Eye (tissue), 1 donor: Measurements from ENCODE around the gene TRAPPC6A.
A peak's percentile ranks its signal among the peaks of the same experiment; 100 is the strongest.

Experiments used
- DNase-seq: peaks from one replicate; pipeline ENCODE4 v3.0.0-alpha.2; 2015

Gene TRAPPC6A

DNA sequence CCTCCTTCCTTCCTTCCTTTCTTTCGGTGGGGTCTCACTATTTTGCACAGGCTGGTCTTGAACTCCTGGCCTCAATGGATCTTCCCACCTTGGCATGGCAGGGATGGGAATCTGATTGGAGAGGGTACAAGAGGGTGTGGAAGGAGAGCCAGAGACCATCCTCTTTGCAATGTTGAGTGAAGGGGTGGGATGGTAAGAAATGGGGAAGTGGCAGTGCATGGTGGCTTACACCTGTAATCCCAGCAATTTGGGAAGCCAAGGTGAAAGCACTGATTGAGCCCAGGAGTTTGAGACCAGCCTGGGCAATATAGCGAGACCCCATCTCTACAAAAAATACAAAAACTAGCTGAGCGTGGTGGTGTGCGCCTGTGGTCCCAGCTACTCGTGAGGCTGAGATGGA lies 6.1 kb upstream of the TRAPPC6A start:
- DNase-seq: no peak

DNA sequence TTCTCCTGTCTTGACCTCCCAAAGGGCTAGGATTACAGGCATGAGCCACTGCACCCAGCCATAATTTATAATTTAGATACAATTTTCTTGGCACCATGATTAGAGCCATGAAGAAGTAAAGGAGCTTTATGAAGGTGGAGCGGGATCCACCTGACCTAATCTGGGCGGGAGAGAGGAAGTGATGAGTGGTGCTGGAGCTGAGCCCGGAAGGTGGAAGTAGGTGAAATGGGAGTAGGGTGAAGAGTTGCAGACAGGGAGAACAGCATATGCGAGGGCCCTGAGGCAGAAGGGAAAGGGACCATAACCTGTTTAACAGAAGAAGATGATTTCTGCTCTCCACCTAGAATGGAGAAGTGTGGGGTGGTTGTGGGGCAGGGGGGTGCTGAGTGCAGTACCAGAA lies 4.7 kb upstream of the TRAPPC6A start:
- no peak for DNase-seq

DNA sequence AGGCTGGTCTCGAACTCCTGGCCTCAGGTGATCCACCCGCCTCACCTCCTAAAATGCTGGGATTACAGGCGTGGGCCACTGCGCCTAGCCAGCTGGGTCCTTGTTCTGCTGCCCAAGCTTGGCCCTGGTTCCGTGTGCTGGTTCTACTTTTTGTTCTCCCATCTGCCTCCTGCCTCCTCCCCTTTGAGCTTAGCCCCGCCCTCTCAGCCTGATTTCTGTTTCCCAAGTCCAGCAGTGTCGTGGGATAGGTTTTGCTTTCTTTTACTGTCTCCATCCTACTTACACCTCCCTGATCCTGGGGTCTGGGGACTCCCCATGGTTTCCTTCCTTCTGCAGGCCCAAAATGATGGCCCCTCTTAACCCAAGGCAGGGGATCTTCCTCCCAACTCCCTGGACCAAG lies 2.9 kb upstream of the TRAPPC6A start:
- no peak for DNase-seq

DNA sequence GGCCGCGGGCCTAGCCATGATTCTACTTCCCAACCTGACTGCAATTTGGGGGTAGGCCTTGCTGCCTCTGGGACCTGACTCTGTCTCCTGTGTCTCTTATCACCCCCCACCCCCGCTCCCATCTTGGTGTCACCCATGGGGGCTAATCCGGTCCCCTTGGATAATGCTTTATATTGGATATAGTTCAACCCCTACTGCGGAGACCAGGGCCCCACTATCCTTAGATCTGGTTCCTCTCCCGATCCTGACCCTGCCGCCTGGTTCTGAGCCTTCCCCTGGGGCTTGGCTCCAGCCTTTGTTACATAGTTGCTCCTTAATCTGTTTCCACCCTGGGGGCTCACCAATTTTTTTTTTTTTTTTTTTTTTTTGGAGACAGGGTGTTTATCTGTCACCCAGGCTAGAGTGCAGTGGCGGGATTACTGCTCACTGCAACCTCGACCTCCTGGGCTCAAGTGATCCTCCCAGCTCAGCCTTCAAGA lies 1.9 kb upstream of the TRAPPC6A start:
- no peak for DNase-seq

DNA sequence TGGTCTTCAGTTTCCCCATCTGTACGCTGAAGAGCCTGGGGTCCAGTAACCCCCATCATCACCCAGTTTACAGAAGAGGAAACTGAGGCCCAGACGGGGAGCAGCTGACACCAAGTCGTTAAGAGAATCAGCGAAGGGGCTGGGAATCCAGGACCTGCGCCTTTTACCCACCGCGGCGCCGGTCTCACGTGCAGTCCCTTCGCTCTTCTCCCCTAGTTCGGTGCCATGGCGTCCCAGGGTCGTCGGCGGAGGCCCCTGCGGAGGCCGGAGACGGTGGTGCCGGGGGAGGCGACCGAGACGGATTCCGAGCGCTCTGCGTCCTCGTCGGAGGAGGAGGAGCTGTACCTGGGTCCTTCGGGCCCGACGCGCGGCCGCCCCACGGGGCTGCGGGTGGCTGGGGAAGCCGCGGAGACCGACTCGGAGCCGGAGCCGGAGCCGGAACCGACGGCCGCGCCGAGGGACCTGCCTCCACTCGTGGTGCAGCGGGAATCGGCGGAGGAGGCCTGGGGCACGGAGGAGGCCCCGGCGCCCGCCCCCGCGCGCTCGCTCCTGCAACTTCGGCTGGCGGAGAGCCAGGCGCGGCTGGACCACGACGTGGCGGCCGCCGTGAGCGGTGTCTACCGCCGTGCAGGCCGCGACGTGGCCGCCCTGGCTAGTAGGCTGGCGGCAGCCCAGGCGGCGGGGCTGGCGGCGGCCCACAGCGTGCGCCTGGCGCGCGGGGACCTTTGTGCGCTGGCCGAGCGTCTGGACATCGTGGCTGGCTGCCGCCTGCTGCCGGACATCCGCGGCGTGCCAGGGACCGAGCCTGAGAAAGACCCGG lies 1.2 kb upstream of the TRAPPC6A start:
- DNase-seq: no peak

DNA sequence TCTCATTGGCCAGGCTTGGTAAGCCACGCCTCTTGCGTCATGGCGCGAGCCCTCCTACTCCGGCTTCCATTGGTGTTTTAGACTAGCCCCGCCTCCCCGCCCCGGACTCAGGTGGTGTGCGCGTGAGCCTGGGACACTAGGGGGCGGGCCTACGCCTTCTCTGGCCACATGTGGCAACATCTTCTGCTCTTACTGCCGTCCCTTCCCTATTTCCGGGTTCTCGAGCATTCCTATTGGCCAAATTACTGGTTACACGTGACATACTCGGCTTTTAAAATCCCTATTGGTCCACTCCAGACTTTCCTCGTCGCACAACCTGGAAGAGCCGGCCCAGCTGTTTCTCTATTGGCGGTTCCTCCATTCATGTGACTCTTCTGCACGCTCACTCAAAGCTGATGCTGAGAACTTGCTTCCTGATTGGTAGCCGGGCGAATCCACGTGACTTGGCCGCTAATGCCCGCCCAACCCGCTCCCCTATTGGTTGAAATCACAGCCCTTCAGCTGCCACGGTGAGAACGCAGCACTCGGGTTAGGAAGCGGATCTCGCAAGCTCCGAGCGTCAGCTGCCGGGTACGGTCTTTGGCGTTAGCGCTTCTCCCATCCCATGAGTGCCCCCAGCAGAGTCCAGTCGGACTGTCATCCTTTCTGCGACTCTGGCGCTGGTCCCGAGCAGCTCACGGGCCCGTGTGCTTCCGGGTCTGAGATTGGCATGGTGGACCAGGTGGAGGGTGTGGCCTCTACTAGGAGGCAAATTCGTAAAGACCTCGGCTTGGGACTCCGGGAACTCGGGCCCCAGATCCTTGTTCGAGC lies 430 bp upstream of the TRAPPC6A start, which contains the start of gene BLOC1S3:
Gene BLOC1S3 (plus strand): TSS at position 523 of the 810 bp plus-strand sequence. CDS start 513 bp downstream, outside the sequence.
- DNase-seq: peak; percentile 100

DNA sequence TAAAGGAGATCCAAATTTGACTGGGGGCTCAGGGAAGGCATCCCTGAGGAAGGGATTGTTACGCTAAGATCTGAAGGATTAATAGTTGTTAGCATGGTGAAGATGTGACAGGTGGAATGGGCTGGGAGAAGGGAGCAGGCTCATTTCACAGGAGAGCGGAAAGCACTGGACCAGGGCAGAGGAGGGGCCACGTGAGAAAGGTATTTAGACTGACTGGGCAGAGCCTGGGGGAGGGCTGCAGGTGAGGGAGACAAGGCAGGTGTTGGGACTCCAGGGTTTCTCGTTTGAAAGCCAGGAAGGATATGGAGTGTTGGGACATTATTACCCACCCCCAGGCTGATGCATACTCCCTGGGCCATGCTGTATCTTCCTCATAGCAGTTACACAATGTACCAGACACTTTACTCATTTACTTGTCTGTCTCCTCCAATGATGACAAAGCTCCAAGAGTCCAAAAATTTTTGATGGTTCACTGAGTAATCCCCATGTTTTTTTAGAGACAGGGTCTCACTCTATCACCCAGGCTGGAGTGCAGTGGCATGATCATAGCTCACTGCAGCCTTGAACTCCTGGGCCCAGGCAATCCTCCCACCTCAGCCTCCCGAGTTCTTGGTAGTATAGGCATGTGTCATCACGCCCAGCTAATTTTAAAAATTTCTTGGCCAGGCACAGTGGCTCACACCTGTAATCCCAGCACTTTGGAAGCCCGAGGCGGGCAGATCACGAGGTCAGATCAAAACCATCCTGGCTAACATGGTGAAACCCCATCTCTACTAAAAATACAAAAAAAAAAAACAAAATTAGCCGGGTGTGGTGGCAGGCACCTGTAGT lies 2.3 kb downstream of the TRAPPC6A start:
- DNase-seq: no peak

DNA sequence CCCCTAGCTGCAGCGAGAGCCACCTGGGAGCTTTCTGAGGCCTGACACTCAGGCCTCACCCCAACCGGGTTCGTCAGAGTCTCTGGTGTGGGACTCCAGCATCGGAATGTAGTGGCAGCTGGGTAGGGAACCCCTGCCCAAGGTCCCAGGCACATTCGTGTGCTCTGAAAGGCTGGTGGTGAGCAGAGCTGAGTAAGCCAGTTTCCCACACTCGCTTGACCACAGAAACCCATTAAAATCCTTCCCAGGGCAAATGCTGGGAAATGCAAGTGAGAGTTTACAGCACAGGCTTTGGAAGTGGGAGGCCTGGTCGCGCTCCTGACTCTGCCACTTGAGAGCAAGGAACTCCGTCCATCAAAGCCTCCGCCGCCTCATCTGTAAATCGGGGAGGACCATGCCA lies 4.2 kb downstream of the TRAPPC6A start:
- no peak for DNase-seq

DNA sequence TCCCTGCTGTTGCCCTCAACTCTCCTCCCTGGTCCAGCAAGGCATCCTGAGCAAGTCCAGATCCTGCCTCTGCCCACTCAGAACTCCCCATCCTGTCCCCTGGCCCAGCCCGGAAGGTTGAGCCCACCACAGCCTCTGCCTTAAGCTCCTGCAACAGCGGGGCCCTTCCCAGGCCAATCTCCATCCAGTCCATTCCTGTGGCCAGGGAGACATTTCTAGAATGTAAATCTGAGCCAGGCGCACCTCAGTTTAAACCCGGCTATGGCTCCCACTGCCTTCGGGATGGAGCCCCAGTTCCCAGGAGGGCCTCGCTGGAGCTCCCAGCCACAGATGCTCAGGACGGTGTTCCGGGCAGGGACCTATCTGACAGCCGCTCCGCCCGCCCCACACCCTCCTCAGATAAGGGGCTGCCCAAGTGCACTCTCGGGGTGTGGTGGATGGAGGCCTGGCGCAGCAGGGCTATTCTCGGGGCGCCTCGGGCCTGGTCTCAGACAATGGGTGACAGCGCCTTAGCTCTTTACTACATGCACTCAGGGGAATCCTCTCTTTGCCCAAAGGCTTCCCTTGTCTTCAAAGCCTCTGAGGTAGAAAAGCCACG lies 5.3 kb downstream of the TRAPPC6A start:
- no peak for DNase-seq

DNA sequence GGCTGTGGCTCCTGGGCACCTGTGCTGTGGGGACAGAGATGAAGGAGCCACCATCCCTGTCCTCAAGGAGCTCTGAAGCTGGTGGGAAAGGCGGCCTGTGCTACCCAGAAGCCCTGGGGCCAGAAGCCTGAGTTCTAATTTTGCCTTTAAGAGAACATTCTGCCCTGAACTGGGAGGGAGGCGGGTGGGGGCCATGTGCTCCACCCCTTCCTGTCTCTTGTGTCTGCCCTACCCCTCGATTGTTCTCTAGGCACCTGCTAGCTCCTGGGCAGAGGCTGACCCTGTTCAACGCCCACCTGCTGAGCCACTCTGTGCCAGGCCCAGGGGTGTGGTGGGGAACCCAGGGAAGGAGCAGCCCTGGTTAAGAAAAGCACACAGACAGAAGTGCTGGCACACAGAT lies 5.9 kb downstream of the TRAPPC6A start:
- no peak for DNase-seq

DNA sequence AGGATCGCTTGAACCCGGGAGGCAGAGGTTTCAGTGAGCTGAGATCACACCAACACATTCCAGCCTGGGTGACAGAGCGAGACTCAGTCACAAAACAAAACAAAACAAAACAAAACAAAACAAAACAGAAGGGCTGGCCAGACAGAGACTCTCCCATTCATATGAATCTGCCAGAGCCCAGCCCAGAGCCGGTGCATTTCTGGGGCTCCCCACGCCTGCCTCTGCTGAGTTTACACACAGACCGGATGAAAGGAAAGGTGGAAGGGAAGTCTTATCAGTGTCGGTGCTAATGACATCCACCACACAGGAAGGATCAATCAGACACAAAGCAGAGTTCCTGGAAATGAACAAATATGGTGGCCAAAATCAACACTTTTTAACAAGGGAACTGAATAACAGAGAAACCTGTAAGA lies 6.8 kb downstream of the TRAPPC6A start:
- DNase-seq: no peak

DNA sequence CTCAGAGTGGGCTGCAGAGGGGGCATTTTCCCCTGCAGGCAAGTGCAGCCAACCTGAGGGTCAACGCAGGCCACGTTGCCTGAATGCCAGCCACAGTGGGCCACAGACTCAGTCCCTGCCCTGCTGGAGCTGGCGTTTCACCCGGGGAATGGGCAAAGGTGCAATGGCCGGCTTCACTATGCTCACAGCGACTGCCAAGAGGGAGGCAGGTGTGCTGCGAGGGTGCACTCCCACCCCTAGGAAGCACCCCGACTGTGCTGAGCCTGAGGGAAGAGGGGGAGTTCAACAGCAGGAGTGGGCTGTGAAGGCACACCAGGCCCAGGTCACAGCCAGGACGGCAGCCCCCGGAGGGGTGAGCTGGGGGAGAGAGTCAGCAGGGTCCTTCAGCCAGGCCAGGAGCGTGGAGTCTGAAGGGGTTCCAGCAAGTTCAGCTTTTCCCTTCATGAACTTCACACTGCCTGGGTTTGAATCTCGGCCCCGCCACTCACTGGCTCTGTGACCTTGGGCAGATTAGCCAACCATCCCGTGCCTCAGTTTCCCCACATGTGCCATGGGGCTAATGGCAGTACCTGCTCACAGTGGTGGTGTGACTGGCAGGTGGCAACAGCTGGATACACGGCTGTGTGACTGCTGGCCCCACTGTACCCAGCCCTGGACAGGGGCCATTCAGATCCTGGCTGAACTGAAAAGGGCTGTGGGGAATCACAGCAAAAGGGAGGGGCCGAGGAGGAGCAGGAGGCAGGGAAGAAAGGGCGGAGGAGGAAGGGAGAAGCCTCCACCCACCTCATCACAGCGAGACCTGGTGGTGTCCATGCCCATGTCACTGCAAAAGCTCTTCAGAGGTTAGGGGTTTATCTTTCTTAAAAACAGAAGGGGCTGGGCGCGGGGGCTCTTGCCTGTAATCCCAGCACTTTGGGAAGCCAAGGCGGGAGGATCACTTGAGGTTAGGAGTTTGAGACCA lies 7.6 kb downstream of the TRAPPC6A start:
- DNase-seq: no peak

DNA sequence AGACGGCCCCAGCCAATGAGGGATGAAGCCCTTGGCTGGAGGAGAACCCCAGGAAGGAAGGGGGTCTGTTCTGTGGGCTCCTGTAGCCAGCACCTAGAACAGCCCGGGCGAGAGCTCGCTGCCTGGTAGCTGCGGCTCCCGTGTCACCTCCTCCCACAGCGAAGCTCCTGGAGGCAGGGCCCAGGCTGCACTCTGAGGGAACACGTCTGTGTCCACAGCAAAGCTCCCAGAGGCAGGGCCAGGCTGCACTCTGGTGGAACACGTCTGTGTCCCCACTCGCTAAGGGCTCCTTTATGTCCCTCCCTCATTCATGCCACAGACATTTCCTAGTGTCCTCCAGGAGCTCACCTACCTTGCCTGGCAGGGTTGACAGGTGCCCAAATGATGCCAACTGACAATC lies 8.4 kb downstream of the TRAPPC6A start:
- no peak for DNase-seq

DNA sequence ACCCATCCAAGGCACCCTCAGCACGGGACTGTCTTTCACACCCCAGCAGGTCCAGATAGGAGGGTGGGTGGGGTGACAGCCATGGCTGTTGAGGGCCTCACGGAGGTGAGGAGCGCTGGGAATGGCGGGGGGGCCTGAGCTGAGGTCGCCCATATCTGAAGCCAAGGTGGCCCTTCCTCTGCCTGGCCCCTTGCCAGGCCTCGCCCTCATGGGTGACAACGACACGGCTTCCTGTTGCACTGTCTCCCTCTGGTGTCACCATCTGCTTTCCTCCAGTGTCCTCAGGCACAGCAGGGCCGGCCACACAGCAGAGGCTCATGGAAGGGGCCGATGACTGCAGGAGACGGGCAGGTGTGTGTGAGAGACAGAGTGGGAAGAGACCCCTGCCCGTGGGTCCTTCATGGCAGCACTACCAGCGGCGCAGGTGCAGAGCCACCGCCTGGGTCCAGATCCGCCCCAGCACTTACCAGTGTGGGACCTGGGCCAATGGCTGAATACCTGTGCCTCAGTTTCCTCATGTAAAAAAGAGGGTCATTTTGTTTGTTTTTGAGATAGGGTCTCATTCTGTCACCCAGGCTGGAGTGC lies 9.2 kb downstream of the TRAPPC6A start:
- DNase-seq: no peak

DNA sequence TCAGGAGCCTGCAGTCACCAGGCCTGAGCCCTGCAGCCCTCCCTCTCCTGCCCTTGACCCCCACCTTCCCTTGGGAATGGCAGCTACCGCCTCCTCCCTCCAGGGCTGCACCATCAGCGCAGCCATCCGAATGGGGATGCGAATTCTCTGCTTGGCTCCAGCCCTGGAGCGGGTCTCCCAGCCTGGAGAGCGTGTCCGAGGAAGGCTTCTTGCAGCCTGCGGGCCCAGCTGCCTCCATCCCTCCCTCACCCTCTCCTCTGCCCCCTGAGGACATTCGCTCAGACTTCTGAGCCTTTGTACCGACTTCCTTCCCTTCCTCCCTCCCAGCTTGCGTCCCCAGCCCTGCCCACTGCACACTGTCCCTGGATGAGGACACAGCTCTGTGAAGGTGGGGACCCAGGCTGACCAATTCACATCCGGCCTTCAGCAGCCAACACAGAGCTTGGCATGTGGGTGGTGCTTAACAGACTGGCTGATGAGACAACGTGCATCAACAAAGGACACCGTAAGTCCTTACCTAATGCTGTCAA lies 11.2 kb downstream of the TRAPPC6A start:
- DNase-seq: peak; percentile 55

DNA sequence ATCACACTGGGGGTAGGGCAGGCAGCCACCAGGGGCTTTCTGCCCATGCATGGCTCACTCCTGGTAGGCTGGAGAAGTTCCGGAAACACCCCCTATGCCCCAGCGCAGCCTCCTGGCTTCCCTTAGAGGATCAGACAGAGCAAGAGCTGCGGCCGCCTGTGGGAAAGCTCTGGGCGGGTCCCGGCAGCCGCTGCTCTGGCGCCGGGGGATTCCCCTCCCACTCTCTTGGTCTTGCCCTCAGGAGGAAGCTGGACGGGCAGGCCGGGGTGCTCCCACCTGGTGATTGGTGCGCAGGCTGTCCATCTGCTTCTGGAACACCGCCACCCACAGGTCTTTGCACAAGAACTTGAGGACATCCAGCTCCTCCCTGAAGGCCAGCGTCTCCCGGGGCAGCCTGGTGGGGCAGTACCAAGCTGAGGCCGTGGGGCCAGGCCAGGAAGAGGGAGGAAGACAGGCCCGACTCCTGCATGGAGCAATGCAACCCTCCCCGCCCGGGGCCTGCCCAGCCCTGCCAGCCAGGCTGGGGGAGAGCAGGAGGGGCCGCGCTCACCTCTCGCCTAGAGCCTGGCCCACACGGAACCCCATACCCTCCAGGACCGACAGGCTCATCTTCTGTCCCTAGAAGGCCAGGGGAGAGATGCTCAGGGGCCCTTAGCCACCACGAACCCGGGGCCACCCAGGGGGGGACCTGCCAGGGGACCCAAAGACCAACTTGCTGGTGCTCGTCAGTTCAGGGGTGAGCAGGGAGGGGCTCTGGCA lies 13.3 kb downstream of the TRAPPC6A start:
- DNase-seq: peak; percentile 45

DNA sequence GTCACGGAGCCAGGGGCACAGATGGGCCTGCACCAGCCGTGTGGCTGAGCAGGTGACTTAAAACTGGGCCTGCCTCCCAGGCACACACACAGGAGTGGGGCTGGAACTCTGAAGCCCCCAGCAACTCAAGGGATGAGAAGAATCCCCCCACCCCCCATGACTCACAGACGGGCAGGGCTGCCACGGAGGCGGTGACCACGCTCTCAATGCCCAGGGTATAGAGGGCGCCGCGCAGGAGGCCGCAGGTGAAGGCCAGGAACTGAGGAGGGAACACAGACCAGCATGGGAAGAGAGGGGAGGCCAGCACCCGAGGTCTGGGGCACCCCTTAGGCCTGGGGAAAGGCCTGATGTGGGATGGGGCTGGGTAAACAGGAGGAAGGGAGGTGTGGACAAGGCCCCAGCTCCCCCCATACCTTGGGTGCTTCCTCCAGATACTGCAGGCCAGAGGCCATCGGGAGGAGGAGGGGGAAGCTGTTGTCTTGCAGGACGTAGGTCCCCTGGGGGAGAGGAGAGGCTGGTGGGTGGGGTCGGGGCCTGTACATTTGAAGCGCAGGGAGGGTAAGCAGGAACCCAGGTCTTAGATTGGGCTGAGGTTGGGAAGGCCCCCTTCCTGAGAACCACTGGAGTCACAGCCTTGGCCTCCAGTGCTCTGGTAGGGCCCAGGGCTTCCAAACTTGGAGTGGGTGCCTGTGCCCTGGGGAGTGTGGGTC lies 14.1 kb downstream of the TRAPPC6A start:
- no peak for DNase-seq

DNA sequence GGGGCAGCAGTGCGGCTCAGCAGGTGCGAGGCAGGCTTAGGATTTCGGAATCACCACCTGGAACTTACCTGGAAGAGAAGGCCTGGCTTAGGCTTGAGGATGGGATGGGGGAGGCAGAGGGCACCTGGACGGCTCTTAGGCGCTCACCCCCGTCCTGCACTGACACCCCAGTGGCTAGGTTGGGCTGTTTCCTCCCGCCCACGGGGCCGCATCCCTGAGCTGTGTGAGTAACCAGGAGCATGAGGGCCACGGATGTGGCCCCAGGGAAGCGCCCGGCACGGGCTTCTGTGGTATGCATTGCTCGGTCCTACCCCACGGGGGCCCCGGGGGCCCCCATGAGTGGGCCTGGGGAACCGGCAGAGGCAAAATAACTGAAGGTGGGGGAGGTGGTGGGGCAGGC lies 14.9 kb downstream of the TRAPPC6A start:
- DNase-seq: no peak

DNA sequence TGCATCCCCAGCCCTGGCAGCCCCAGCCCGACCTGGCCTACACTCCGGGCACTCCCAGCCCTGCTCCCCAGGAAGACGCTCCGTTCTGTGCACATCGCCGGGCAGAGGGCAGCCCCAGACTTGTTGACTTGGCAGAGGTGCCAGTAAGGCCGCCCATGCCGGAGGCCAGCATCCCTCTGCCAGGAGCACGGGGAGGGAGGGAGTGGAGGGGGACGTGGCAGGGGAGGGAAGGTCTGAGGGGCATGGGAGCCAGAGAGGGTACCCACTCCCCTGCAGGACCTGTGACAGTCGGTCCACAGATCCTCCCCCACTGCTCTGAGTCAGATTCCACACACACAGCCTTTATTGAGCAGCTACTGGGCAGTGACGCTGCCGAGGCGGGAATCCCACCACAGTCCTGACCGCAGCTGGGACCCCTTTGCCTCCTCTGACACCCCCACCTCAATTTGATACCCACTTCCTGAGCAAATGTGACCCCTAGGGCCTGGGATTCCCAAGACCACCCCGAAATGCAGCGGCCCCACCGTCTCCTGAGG lies 15.4 kb downstream of the TRAPPC6A start:
- DNase-seq: no peak
